Endodermal cell (in vitro differentiated cells): ENCODE results near the gene GRIA4. TPM values are rescaled to one million over a fixed set of nuclear protein-coding genes. Genes with fewer than 3 reads are reported as not detected.

Source experiments
- DNase-seq: peaks from one replicate; pipeline ENCODE4 v3.0.0-alpha.2; 2017
- H3K27ac ChIP-seq: 2 replicates; pipeline ENCODE4 v1.5.1; 2013; ENCODE audit warnings: mild to moderate bottlenecking, low read depth, low read length, moderate library complexity
- H3K27me3 ChIP-seq: 2 replicates; pipeline ENCODE4 v1.6.1; 2013; ENCODE audit warnings: mild to moderate bottlenecking, low read length, moderate library complexity; ENCODE audit not compliant: insufficient read depth, control insufficient read depth, poor library complexity, severe bottlenecking
- H3K36me3 ChIP-seq: 2 replicates; pipeline ENCODE4 v1.7.0; 2013; ENCODE audit warnings: mild to moderate bottlenecking, low read length, moderate library complexity; ENCODE audit not compliant: control insufficient read depth, insufficient read depth
- H3K4me1 ChIP-seq: one replicate; pipeline ENCODE4 v1.7.0; 2013; ENCODE audit warnings: low read length; ENCODE audit not compliant: control insufficient read depth, insufficient read depth
- H3K4me3 ChIP-seq: 2 replicates; pipeline ENCODE4 v1.5.1; 2013; ENCODE audit warnings: mild to moderate bottlenecking, low read length, moderate library complexity
- H3K9ac ChIP-seq: 2 replicates; pipeline ENCODE4 v1.6.1; 2013; ENCODE audit warnings: mild to moderate bottlenecking, low read length, moderate library complexity; ENCODE audit not compliant: poor library complexity, severe bottlenecking; ENCODE audit errors: extremely low read depth
- H3K9me3 ChIP-seq: 2 replicates; pipeline ENCODE4 v1.6.1; 2013; ENCODE audit warnings: mild to moderate bottlenecking, low read length, moderate library complexity; ENCODE audit not compliant: control insufficient read depth
- H3K27ac Mint-ChIP-seq: 2 replicates; pipeline ENCODE4 v1.8.0; 2020; ENCODE audit warnings: mixed read lengths
- H3K27me3 Mint-ChIP-seq: 2 replicates; pipeline ENCODE4 v1.8.0; 2021; ENCODE audit warnings: mild to moderate bottlenecking, mixed read lengths; ENCODE audit not compliant: insufficient read depth
- H3K36me3 Mint-ChIP-seq: 2 replicates; pipeline ENCODE4 v1.8.0; 2020; ENCODE audit warnings: low read depth, mixed read lengths
- H3K4me1 Mint-ChIP-seq: 2 replicates; pipeline ENCODE4 v1.8.0; 2020; ENCODE audit warnings: mixed read lengths
- H3K4me3 Mint-ChIP-seq: 2 replicates; pipeline ENCODE4 v1.8.0; 2020; ENCODE audit warnings: mild to moderate bottlenecking, moderate library complexity, mixed read lengths
- H3K9me3 Mint-ChIP-seq: 2 replicates; pipeline ENCODE4 v1.8.0; 2020; ENCODE audit warnings: mild to moderate bottlenecking, mixed read lengths
- WGBS, 2 experiments: methylation state at CpG; one replicate each; pipeline versions ENCODE4 v1.1.5 to v1.1.7; 2013; ENCODE audit warnings: missing lambda C conversion rate in 2 of 2, mixed read lengths in 1 of 2; ENCODE audit not compliant: insufficient coverage in 1 of 2, insufficient read length in 1 of 2; 5-methylcytosine and 5-hydroxymethylcytosine counted together
- total RNA-seq, 2 donors: library from RNA; stranded (reverse); fragmentation: NEBNext Ultra II Directional in 1 of 2; extraction: Animal tissue kit (Norgen Biotek cat#: 25700) in 1 of 2; gene quantifications; 2 replicates in 1 of 2; 3 replicates in 1 of 2; pipeline ENCODE4 v1.2.1, GENCODE V29; 2021
- TF ChIP-seq, protein P1 (sequence below): fragments of 200-600 bp; sonication (generic); conservative IDR thresholded peaks from 2 replicates; pipeline ENCODE4 v1.5.0; 2021; ENCODE audit warnings: antibody characterized with exemption, mild to moderate bottlenecking

Gene GRIA4
- total RNA-seq, 2 donors from 2014 or later: 0.18 to 0.37 TPM

- no peaks in the 10 kb centered on the region for H3K27me3 Mint-ChIP-seq
- Histone ChIP-seq H3K27me3 (no peaks in the 10 kb centered on the region), H3K36me3 (no peaks in the 10 kb centered on the region), H3K4me3 (no peak overlapping the region), H3K4me1 (no peaks in the 10 kb centered on the region), H3K27ac (no peak overlapping the region), H3K9ac (no peak overlapping the region), H3K9me3 (no peaks in the 10 kb centered on the region)
- H3K27ac Mint-ChIP-seq: no peak overlapping the region
- H3K36me3 Mint-ChIP-seq: no peaks in the 10 kb centered on the region
- WGBS, 2 experiments: 95 to 96% methylated on average over 8 to 11 of the region's 11 CpGs
- no peaks in the 10 kb centered on the region for H3K4me1 Mint-ChIP-seq
- TF ChIP-seq, protein P1, sequence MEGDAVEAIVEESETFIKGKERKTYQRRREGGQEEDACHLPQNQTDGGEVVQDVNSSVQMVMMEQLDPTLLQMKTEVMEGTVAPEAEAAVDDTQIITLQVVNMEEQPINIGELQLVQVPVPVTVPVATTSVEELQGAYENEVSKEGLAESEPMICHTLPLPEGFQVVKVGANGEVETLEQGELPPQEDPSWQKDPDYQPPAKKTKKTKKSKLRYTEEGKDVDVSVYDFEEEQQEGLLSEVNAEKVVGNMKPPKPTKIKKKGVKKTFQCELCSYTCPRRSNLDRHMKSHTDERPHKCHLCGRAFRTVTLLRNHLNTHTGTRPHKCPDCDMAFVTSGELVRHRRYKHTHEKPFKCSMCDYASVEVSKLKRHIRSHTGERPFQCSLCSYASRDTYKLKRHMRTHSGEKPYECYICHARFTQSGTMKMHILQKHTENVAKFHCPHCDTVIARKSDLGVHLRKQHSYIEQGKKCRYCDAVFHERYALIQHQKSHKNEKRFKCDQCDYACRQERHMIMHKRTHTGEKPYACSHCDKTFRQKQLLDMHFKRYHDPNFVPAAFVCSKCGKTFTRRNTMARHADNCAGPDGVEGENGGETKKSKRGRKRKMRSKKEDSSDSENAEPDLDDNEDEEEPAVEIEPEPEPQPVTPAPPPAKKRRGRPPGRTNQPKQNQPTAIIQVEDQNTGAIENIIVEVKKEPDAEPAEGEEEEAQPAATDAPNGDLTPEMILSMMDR: no peak
- H3K4me3 Mint-ChIP-seq: no peak overlapping the region
- DNase-seq: no peak
- no peaks in the 10 kb centered on the region for H3K9me3 Mint-ChIP-seq
Observed at GRCh38 chr11:105900515-105901035, 290.7 kb downstream of the GRIA4 start.

GRCh38 chr11:105903113-105903512, 293.2 kb downstream of the GRIA4 start:
- Mint-ChIP-seq H3K4me1 (peaks cover 2% of the 10 kb centered on the region), H3K4me3 (no peak overlapping the region), H3K9me3 (no peaks in the 10 kb centered on the region), H3K27me3 (no peaks in the 10 kb centered on the region), H3K36me3 (no peaks in the 10 kb centered on the region), H3K27ac (no peak overlapping the region)
- H3K36me3 ChIP-seq: no peaks in the 10 kb centered on the region
- TF ChIP-seq, protein P1: no peak
- peaks cover 5% of the 10 kb centered on the region for H3K4me1 ChIP-seq
- no peak overlapping the region for H3K4me3 ChIP-seq
- no peak for DNase-seq
- no peaks in the 10 kb centered on the region for H3K27me3 ChIP-seq
- no peaks in the 10 kb centered on the region for H3K9me3 ChIP-seq
- no peak overlapping the region for H3K27ac ChIP-seq
- WGBS, 2 experiments: 83% methylated on average over 2 of the region's 2 CpGs; no CpG with 5 or more reads in 1 of the 2 experiments
- H3K9ac ChIP-seq: no peak overlapping the region

GRCh38 chr11:105906517-105906916, 296.6 kb downstream of the GRIA4 start:
- H3K27ac ChIP-seq: no peak overlapping the region
- peaks cover 5% of the 10 kb centered on the region for H3K4me1 ChIP-seq
- H3K36me3 ChIP-seq: no peaks in the 10 kb centered on the region
- DNase-seq: no peak
- H3K27me3 ChIP-seq: no peaks in the 10 kb centered on the region
- H3K4me3 ChIP-seq: no peak overlapping the region
- Mint-ChIP-seq H3K27me3 (no peaks in the 10 kb centered on the region), H3K4me1 (peaks cover 2% of the 10 kb centered on the region), H3K4me3 (no peak overlapping the region), H3K27ac (no peak overlapping the region), H3K36me3 (no peaks in the 10 kb centered on the region), H3K9me3 (no peaks in the 10 kb centered on the region)
- TF ChIP-seq, protein P1: no peak
- H3K9me3 ChIP-seq: no peaks in the 10 kb centered on the region
- no peak overlapping the region for H3K9ac ChIP-seq
- WGBS, 2 experiments: 90 to 100% methylated on average over 1 to 5 of the region's 5 CpGs
